ENCODE data around the gene CELF2.

CELF2 gene

DNA sequence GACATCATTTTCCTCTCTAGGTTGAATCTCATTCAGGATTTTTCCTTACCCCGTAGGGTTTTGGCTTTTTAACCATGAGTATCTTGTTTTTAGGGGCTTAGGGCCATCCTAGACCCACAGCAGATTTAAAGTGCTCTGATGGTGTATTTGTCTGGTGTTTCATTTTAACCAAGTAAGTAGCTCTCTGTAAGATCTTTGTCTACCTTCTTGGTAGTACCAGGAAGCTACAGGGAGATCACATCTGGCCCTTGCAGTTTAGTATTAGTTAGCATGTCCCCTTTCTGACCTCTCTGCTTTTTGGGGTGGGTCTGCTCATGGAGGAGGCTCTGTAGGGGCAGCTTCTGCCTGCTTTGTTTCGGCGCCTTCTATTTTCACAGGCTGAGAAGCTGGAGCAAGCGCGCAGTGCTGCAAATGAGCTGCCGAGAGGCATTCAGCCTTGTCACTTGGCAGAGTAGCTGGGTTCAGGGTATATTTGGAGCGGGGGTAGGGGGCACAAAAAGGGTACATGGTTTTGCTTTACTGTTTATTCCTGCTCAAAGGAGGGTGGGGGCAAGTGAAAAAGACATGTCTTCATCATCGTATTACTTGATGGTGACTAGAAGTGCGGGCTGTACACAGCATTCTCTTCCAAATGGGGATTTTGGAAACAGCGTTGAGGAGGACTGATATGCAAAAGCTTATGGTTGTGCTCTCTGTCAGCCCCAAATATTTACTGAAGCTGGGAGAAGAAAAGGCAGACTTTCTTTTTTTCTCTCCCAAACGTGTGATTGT lies 146.3 kb downstream of the CELF2 start:
- peaks cover 56% of the 10 kb centered on the region for H3K4me1 ChIP-seq (ENCODE audit: insufficient read depth, low read length)
- peak overlapping the region; percentile 92 for H2AFZ ChIP-seq (ENCODE audit: low read depth, low read length)
- DNase-seq, result peak; percentile 64
- no peaks in the 10 kb centered on the region for H3K27me3 ChIP-seq (ENCODE audit: insufficient read depth, low read length, poor library complexity)
- no peaks in the 10 kb centered on the region for H3K9me3 ChIP-seq (ENCODE audit: insufficient read depth, low read length, severe bottlenecking)
- peaks cover 53% of the 10 kb centered on the region for H3K79me2 ChIP-seq (ENCODE audit: insufficient read depth, low read length)
- peak overlapping the region; percentile 97 for H3K27ac ChIP-seq (ENCODE audit: low read length)
- no peaks in the 10 kb centered on the region for H4K20me1 ChIP-seq (ENCODE audit: insufficient read depth, low read length)
- peak overlapping the region; percentile 77 for H3K4me2 ChIP-seq (ENCODE audit: insufficient read depth, low read length)
- peak; percentile 12; the same call in 1 of the 3 replicates for ATAC-seq (ENCODE audit: insufficient read depth, low read depth)
- peaks cover 24% of the 10 kb centered on the region for H3K36me3 ChIP-seq (ENCODE audit: insufficient read depth, low read length)
- TF ChIP-seq EZH2 (IDR thresholded peaks at IDR 0.05; ENCODE audit: borderline replicate concordance, low read depth, low read length, severe bottlenecking), result no peak
- TF ChIP-seq, protein P1, sequence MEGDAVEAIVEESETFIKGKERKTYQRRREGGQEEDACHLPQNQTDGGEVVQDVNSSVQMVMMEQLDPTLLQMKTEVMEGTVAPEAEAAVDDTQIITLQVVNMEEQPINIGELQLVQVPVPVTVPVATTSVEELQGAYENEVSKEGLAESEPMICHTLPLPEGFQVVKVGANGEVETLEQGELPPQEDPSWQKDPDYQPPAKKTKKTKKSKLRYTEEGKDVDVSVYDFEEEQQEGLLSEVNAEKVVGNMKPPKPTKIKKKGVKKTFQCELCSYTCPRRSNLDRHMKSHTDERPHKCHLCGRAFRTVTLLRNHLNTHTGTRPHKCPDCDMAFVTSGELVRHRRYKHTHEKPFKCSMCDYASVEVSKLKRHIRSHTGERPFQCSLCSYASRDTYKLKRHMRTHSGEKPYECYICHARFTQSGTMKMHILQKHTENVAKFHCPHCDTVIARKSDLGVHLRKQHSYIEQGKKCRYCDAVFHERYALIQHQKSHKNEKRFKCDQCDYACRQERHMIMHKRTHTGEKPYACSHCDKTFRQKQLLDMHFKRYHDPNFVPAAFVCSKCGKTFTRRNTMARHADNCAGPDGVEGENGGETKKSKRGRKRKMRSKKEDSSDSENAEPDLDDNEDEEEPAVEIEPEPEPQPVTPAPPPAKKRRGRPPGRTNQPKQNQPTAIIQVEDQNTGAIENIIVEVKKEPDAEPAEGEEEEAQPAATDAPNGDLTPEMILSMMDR (IDR thresholded peaks at IDR 0.05; ENCODE audit: borderline replicate concordance, extremely low read depth, low read length, poor library complexity, severe bottlenecking), result no peak
- peak overlapping the region; percentile 92 for H3K9ac ChIP-seq (ENCODE audit: low read depth, low read length)
- H3K4me3 ChIP-seq (ENCODE audit: low read depth in 1 of 2, low read length in 2 of 2), result peak overlapping the region; percentile 70 to 92; a peak in 3 of 4 replicates

DNA sequence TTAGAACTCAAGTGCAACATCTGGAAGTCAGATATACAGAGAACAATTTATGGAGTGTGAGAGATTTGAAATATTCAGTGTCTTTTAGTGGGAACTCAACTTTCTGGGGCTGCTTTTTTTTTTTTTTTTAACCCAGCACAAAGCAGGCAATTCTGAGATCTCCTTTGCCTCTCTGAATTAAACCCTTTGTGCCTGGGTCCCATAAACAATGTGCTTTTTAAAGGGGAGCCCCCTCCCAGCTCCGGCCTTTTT lies 146.8 kb downstream of the CELF2 start:
- Histone ChIP-seq H2AFZ (ENCODE audit: low read depth, low read length) (peak overlapping the region; percentile 92), H3K27me3 (ENCODE audit: insufficient read depth, low read length, poor library complexity) (no peaks in the 10 kb centered on the region), H4K20me1 (ENCODE audit: insufficient read depth, low read length) (no peaks in the 10 kb centered on the region; the same call in 1 of the 2 replicates), H3K4me2 (ENCODE audit: insufficient read depth, low read length) (peak overlapping the region; percentile 77), H3K4me3 (ENCODE audit: low read depth in 1 of 2, low read length in 2 of 2) (peak overlapping the region; percentile 70 to 92; a peak in 3 of 4 replicates), H3K9me3 (ENCODE audit: insufficient read depth, low read length, severe bottlenecking) (no peaks in the 10 kb centered on the region), H3K79me2 (ENCODE audit: insufficient read depth, low read length) (peaks cover 59% of the 10 kb centered on the region), H3K27ac (ENCODE audit: low read length) (peak overlapping the region; percentile 97), H3K4me1 (ENCODE audit: insufficient read depth, low read length) (peaks cover 61% of the 10 kb centered on the region), H3K36me3 (ENCODE audit: insufficient read depth, low read length) (peaks cover 29% of the 10 kb centered on the region), H3K9ac (ENCODE audit: low read depth, low read length) (peak overlapping the region; percentile 92)
- TF ChIP-seq, protein P1 (IDR thresholded peaks at IDR 0.05; ENCODE audit: borderline replicate concordance, extremely low read depth, low read length, poor library complexity, severe bottlenecking), result no peak
- no peak for TF ChIP-seq EZH2 (IDR thresholded peaks at IDR 0.05; ENCODE audit: borderline replicate concordance, low read depth, low read length, severe bottlenecking)
- no peak for ATAC-seq (ENCODE audit: insufficient read depth, low read depth)
- no peak for DNase-seq

DNA sequence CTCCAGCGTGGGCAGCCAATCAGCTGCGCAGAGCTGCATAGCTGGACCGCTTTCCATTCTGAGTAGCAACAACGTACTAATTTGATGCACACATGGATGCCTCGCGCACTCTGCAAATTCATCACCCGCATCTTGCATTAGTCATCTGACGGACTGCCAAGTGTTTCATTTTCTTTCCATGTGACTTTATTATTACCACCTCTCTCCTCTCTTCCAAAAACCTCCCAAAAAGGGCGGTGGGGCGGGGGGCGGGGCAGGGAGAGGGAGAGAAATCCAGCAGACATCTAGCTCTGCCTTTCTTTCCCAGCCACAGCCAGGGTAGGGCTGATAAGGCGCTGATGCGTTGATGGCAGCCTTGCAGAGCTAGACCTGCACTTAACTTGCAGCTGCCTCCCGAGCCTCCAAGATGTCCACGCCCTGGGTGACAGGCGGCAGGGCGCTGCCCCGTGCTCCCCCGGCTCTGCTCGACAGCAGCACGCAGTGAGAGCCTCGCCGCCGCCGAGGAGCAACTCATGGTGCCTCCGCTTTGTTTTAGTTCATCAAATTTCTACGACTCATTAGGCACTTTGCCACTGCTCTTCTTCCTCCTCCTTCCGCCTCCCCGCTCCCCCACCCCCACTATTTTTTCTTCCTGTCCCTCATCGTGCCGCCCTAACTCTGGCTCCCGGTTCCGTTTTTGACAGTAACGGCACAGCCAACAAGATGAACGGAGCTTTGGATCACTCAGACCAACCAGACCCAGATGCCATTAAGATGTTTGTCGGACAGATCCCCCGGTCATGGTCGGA lies 147.3 kb downstream of the CELF2 start:
- Histone ChIP-seq H3K9me3 (ENCODE audit: insufficient read depth, low read length, severe bottlenecking) (no peaks in the 10 kb centered on the region), H3K79me2 (ENCODE audit: insufficient read depth, low read length) (peaks cover 64% of the 10 kb centered on the region), H3K9ac (ENCODE audit: low read depth, low read length) (peak overlapping the region; percentile 92), H3K27me3 (ENCODE audit: insufficient read depth, low read length, poor library complexity) (no peaks in the 10 kb centered on the region), H3K27ac (ENCODE audit: low read length) (peak overlapping the region; percentile 97), H3K4me2 (ENCODE audit: insufficient read depth, low read length) (peak overlapping the region; percentile 77), H3K4me3 (ENCODE audit: low read depth in 1 of 2, low read length in 2 of 2) (peak overlapping the region; percentile 70 to 92), H2AFZ (ENCODE audit: low read depth, low read length) (peak overlapping the region; percentile 92), H3K4me1 (ENCODE audit: insufficient read depth, low read length) (peaks cover 66% of the 10 kb centered on the region), H4K20me1 (ENCODE audit: insufficient read depth, low read length) (no peaks in the 10 kb centered on the region; the same call in 1 of the 2 replicates), H3K36me3 (ENCODE audit: insufficient read depth, low read length) (peaks cover 34% of the 10 kb centered on the region)
- TF ChIP-seq EZH2 (IDR thresholded peaks at IDR 0.05; ENCODE audit: borderline replicate concordance, low read depth, low read length, severe bottlenecking), result no peak
- TF ChIP-seq, protein P1 (IDR thresholded peaks at IDR 0.05; ENCODE audit: borderline replicate concordance, extremely low read depth, low read length, poor library complexity, severe bottlenecking), result no peak
- ATAC-seq (ENCODE audit: insufficient read depth, low read depth), result peak; percentile 38
- DNase-seq, result peak; percentile 79

Data from DND-41 (cell line).